NCI-H2227 treated with DMSO at 0.1 percent for 48 hours (cell line): ENCODE data around the gene HEYL.
A peak's percentile ranks its signal among the peaks of the same experiment; 100 is the strongest.

Source experiments
- DNase-seq: peaks from one replicate; lab custom pipeline; 2025; lab: John Stamatoyannopoulos, UW

Gene HEYL

GRCh38 chr1:39637361-39637760 is 2.1 kb downstream of the HEYL start:
- no peak for DNase-seq

DNA sequence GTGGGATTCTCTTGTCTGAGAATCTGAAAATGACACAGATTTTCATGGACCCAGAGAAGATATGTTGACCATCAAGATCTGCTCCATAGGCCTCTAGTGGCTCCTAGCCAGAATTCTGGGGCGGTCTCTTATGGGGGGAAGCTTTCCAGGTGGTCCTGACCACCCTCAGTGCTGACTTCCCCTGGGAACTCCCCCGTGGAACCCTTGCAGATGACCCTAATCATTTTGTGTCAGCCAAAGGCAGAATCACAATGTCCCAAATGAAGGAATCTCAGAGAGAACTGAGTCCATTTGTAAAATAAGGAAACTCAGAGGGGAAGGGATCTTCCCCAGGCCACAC is 3.6 kb downstream of the HEYL start:
- no peak for DNase-seq

DNA sequence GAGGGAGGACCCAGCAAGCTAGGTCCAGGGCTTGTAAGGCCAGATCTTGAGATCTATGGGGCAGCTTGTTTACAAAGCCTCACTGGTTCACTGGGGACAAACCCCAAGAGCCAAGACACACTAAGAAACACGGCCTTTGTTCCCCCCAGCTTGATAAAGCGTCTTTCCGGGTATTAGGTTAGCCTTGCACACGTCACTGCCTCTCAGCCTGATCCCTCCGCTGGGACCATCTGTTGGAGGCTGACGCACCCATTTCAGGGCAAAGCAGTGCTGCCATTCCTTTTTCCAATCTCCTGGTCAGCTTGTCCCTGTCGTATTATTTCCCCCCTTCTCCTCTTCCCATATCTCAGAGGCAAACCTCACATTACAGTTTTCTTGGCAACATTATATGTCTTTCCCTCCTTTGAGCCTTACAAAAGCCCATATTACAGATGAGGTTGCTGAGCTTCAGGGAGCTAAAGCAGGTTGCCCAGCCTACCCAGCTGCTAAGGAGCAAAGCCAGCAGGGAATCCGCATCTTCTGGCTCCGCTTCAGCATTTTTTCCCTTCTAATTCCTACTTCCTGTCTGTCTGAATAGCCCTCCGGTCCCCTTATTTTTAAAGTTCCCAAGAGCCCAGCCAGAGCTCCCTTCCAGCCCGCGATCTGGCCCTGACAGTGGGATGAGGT is 4.1 kb downstream of the HEYL start:
- no peak for DNase-seq

DNA sequence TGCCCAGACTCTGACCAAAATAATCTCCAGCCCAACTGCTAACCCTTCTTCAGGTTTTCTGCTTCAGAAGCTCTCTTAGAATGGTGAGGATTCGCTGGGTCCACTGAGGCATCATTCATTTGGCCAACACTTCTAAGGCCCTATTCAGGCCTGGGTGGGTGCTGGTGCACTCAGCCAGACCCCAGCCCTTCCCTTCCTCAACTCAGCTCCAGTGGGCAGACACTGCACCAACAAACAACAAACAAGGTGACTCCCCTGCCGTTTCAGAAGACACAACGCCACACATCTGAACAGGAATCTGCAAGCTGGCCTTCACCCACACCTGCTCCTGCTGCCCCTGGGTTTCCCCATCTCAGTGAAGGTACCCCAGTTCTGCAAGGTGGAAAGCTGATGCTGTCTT is 6.0 kb downstream of the HEYL start:
- DNase-seq = no peak

GRCh38 chr1:39632682-39633417 is 6.6 kb downstream of the HEYL start:
- no peak for DNase-seq

DNA sequence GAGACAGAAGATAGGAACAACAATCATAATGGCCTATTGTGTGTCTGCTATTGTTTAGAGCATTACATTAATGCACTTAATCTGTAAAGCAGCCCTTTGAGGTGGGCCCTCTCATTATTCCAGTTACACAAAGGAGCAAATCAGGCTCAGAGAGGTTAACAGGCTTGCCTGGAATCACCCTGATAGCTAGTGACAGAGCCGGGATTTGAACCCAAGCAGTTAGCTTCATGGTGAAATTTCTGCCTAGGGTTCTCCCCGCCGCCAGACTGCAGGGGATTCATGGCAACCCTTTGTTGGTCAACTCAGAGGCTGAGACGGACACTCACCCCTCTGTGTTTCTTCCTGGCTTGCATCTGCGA is 7.1 kb downstream of the HEYL start:
- DNase-seq = no peak

- DNase-seq = no peak
Measured at GRCh38 chr1:39631361-39632322, 7.8 kb downstream of the HEYL start.

GRCh38 chr1:39628807-39629350 is 10.6 kb downstream of the HEYL start:
- no peak for DNase-seq

DNA sequence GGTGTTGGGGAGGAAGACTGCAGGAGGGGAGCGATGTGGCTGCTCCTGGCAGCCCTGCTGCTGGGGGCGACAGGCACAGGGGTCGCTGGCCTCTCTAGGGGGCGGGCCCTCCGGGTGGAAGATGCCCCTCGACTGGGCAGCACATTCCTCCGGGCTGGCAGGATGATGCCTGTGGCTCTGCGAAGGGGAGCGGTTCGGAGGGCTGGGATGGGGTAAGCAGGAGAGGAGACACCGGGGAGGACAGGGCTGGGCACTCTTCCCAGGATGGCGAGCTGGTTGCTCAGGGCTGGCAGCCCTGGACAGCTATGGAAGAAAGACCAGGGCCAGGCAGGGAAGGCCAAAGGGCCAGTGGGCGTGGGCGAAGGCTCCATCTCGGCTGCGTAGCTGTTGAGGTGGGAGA is 12.8 kb downstream of the HEYL start:
- no peak for DNase-seq

DNA sequence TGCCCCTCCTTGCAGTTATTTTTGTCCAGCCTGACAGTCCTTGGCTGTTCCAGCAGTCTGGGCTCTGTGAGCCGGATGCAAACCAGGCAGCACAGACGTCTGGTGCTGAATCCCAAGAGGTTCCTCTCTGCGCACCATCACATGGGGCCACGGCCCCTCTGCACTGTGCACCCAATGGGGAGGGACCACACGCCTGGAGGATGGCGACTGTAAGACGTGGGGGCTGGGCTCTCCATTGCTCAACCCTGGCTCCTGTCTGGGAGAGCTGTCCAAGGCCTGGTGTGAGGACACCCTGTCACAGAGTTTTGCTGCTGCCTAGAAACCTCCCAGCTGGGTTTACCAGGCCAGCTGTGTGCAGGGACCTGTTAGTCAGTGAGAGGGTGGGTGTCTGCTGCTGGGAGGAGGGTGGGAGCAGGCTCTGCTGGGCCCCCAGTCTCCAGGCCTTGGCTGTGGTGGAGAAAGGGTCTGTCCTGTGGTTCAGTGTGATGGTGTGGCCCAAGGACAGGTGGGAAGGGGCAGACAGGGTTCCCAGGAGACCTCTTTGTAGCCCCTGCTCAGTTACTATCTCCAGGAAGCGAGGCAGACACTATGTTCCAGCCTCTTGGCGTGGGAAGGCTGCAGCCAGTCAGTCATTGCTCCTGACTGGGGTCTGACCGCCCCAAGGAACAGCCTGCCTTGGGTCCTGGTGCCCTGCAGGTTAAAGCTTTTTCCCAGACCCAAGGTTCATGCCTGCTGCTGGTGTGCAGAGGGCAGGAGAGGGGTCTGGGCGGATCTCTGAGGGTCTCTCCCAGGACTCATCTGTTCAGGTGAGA is 13.8 kb downstream of the HEYL start:
- DNase-seq = no peak

DNA sequence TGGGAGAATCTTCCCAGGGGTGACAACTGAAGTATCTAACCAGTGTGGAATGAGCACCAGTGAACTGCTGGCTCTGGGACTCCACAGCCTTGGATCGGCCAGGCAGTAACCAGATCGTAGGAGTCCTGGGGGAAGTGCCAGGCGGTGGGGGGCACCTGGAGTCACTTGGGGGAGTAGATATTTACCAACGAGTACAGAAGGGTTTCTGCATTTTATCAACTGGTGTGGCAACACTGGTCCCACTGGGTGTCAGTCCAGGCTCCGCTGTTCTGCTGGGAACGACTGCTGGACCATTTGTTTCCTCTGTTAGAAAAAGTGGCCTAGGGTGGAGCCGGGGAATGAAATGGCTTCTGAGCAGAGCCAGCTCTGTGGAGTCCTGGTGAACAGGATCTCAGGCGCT is 14.4 kb downstream of the HEYL start:
- no peak for DNase-seq

DNA sequence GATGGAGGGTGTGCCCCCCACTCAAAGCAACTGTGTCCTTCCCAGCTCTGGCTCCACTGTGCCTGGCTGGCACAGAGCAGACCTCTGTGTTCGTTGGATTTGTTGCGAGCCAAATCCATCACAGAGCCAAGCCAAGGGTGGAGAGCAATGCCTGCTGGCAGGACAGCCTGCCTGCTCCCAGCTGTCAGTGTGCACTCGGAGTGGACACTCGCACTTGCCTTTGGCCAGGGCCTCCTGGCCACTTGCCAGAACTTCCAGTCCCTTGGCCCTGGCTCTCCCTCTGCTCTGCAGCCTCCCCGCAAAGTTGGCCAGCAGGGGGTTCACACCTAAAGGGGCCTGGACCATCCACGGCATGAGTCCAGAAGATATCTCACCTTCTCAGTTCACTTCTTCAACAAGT is 16.4 kb downstream of the HEYL start:
- no peak for DNase-seq

DNA sequence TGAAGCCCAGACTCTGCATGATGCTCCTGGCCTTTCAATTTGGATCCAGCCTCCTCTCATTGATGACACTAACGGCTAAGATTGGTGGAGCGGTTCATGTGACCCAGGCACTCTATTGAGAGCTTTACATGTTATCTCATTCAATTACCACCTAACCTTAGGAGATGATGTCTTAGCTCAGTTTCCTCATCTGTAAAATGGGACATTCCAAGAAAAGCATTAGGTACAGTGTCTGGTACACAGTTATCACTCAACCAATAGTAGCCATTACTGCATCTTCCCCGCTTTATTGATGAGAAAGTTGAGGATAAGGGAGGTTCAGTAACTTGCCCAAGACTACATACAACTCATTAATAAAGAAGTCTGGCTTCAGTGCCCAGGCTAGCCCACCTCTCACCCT is 17.0 kb downstream of the HEYL start:
- no peak for DNase-seq

- DNase-seq = no peak
Measured at GRCh38 chr1:39620659-39621165, 18.7 kb downstream of the HEYL start.

GRCh38 chr1:39617488-39618049 is 21.9 kb downstream of the HEYL start:
- DNase-seq = no peak

GRCh38 chr1:39615086-39615673 is 24.3 kb downstream of the HEYL start:
- DNase-seq = peak; percentile 61

DNA sequence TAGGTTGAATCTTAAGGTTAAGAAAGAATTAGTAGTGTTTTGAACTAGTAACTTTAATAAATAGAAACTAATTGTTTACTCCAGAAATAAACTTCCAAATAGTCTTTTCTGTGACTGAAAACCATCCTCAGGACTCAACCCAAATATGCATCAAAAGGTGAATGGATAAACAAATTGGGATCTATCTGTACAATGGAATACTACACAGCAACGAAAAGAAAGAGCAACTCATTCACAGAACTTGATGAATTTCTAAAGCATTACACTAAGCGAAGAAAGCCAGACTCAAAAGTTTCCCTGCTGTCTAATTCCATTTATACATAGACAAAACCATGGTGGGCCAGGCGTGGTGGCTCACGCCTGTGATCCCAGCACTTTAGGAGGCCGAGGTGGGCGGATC is 25.0 kb downstream of the HEYL start:
- DNase-seq = no peak

GRCh38 chr1:39613250-39613649 is 26.2 kb downstream of the HEYL start:
- DNase-seq = no peak

- no peak for DNase-seq
Measured at GRCh38 chr1:39609618-39610331, 29.7 kb downstream of the HEYL start.

GRCh38 chr1:39608921-39609320 is 30.5 kb downstream of the HEYL start:
- DNase-seq = no peak
